NCI-H2107 treated with DMSO at 0.1 percent for 48 hours (cell line): ENCODE data around the gene ADGRF1.
"Not testable (repeated sequence)": the region's sequence is repeated elsewhere in the genome, so short reads cannot be mapped to it uniquely, and the experiment has no call there.

Experiments
- DNase-seq: peaks from one replicate; lab custom pipeline; 2025; ENCODE audit not compliant: unreplicated experiment; lab: John Stamatoyannopoulos, UW

The ADGRF1 gene

GRCh38 chr6:47023573-47023972 is 18.6 kb downstream of the ADGRF1 start:
- no peak for DNase-seq

- DNase-seq, result no peak
Measured at GRCh38 chr6:47022191-47022590, 19.9 kb downstream of the ADGRF1 start.

- DNase-seq, result no peak
Measured at GRCh38 chr6:47019941-47020340, 22.2 kb downstream of the ADGRF1 start.

- DNase-seq, result no peak
Measured at GRCh38 chr6:47016909-47017308, 25.2 kb downstream of the ADGRF1 start.

GRCh38 chr6:47016261-47016660 is 25.9 kb downstream of the ADGRF1 start:
- DNase-seq, result no peak

GRCh38 chr6:47014401-47014800 is 27.7 kb downstream of the ADGRF1 start:
- no peak for DNase-seq

GRCh38 chr6:47009583-47009982 is 32.5 kb downstream of the ADGRF1 start:
- no peak for DNase-seq

GRCh38 chr6:47008397-47008763 is 33.8 kb downstream of the ADGRF1 start:
- no peak for DNase-seq

- no peak for DNase-seq
Measured at GRCh38 chr6:47007657-47008396, 34.3 kb downstream of the ADGRF1 start.

GRCh38 chr6:47005486-47005885 is 36.6 kb downstream of the ADGRF1 start:
- no peak for DNase-seq

GRCh38 chr6:47004463-47004862 is 37.7 kb downstream of the ADGRF1 start:
- no peak for DNase-seq

GRCh38 chr6:47000842-47001241 is 41.3 kb downstream of the ADGRF1 start:
- DNase-seq, result no peak

GRCh38 chr6:46998436-46999017 is 43.6 kb downstream of the ADGRF1 start:
- no peak for DNase-seq

GRCh38 chr6:46997646-46998045 is 44.5 kb downstream of the ADGRF1 start:
- DNase-seq, result no peak

GRCh38 chr6:46996860-46997641 is 45.1 kb downstream of the ADGRF1 start:
- no peak for DNase-seq

- DNase-seq, result no peak
Measured at GRCh38 chr6:46994933-46995332, 47.2 kb downstream of the ADGRF1 start.

- DNase-seq, result no peak
Measured at GRCh38 chr6:46993846-46994245, 48.3 kb downstream of the ADGRF1 start.

GRCh38 chr6:46992391-46992790 is 49.7 kb downstream of the ADGRF1 start:
- not testable (repeated sequence) for DNase-seq

- DNase-seq, result not testable (repeated sequence)
Measured at GRCh38 chr6:46990818-46991510, 51.2 kb downstream of the ADGRF1 start.

- no peak for DNase-seq
Measured at GRCh38 chr6:46990031-46990644, 52.0 kb downstream of the ADGRF1 start.

GRCh38 chr6:46989398-46989797 is 52.7 kb downstream of the ADGRF1 start:
- DNase-seq, result no peak
